NCI-H1436 (cell line): ENCODE measurements around the gene KRTAP10-5.
"Not testable (repeated sequence)": the region's sequence is repeated elsewhere in the genome, so short reads cannot be mapped to it uniquely, and the experiment has no call there.

Source experiments
- DNase-seq: peaks from one replicate; lab custom pipeline; 2025; lab: John Stamatoyannopoulos, UW

Gene KRTAP10-5

GRCh38 chr21:44590897-44591800 lies 10.7 kb upstream of the KRTAP10-5 start:
- not testable (repeated sequence) for DNase-seq

- no peak for DNase-seq
Observed at GRCh38 chr21:44590311-44590721, 9.9 kb upstream of the KRTAP10-5 start.

- DNase-seq, result no peak
Observed at GRCh38 chr21:44589586-44590305, 9.3 kb upstream of the KRTAP10-5 start.

- DNase-seq, result no peak
Observed at GRCh38 chr21:44589094-44589493, 8.7 kb upstream of the KRTAP10-5 start.

- no peak for DNase-seq
Observed at GRCh38 chr21:44585892-44586291, 5.5 kb upstream of the KRTAP10-5 start.

- DNase-seq, result no peak
Observed at GRCh38 chr21:44583800-44584147, 3.4 kb upstream of the KRTAP10-5 start.

GRCh38 chr21:44583089-44583799 lies 2.8 kb upstream of the KRTAP10-5 start:
- DNase-seq, result no peak

GRCh38 chr21:44582055-44582454 lies 1.7 kb upstream of the KRTAP10-5 start:
- no peak for DNase-seq

GRCh38 chr21:44581158-44581557 lies 754 bp upstream of the KRTAP10-5 start:
- DNase-seq, result no peak

GRCh38 chr21:44579833-44580144 lies 615 bp downstream of the KRTAP10-5 start:
- no peak for DNase-seq

- DNase-seq, result no peak
Observed at GRCh38 chr21:44579056-44579832, 1.2 kb downstream of the KRTAP10-5 start.

GRCh38 chr21:44578371-44579055 lies 1.9 kb downstream of the KRTAP10-5 start:
- no peak for DNase-seq

- no peak for DNase-seq
Observed at GRCh38 chr21:44576025-44576420, 4.4 kb downstream of the KRTAP10-5 start.

- DNase-seq, result no peak
Observed at GRCh38 chr21:44575307-44576024, 4.9 kb downstream of the KRTAP10-5 start.

- no peak for DNase-seq
Observed at GRCh38 chr21:44574457-44575306, 5.7 kb downstream of the KRTAP10-5 start.

GRCh38 chr21:44573630-44574456 lies 6.6 kb downstream of the KRTAP10-5 start, which contains the start of gene KRTAP10-4:
TSS of gene KRTAP10-4 (plus strand) at chr21:44573729. CDS start at chr21:44573759, 30 bp downstream.
- DNase-seq, result not testable (repeated sequence)

- DNase-seq, result no peak
Observed at GRCh38 chr21:44572959-44573583, 7.3 kb downstream of the KRTAP10-5 start.
